H1 (cell line): ENCODE data around the gene UBE2L6. TPM values are rescaled to one million over a fixed set of nuclear protein-coding genes. Genes with fewer than 3 reads are reported as not detected.

Experiments used
- CTCF ChIA-PET: fragments of 300-600 bp; sonication (Branson Sonifier 250); formaldehyde crosslinking; loops from one replicate; lab custom pipeline; 2021; ENCODE audit not compliant: partially characterized antibody; lab: Charles Lee
- POLR2A ChIA-PET: fragments of 300-600 bp; sonication (Branson Sonifier 250); formaldehyde crosslinking; loops from one replicate; lab custom pipeline; 2021; ENCODE audit warnings: inconsistent platforms; ENCODE audit not compliant: partially characterized antibody; lab: Charles Lee
- DNase-seq, 2 experiments: peaks; one replicate each; pipeline versions ENCODE4 v3.0.0 to v3.0.0-alpha.2; 2010 to 2022; ENCODE audit warnings: low spot score in 2 of 2, low read depth in 1 of 2, mixed read lengths in 1 of 2
- FAIRE-seq: peaks from 2 replicates; lab custom pipeline; 2011; peaks lifted over from hg19 to GRCh38; lab: Jason Lieb, UNC
- H2AFZ ChIP-seq: 2 replicates; pipeline ENCODE4 v1.8.1; 2012; ENCODE audit warnings: low read length, inconsistent platforms
- H2AK5ac ChIP-seq: 2 replicates; pipeline ENCODE4 v1.6.1; 2013; ENCODE audit warnings: low read depth, low read length
- H2BK120ac ChIP-seq: replicated peaks from 2 replicates; pipeline ENCODE3; 2013; ENCODE audit warnings: low read depth, low read length, inconsistent platforms
- H2BK12ac ChIP-seq: 2 replicates; pipeline ENCODE4 v1.6.1; 2013; ENCODE audit warnings: low read depth, low read length
- H2BK15ac ChIP-seq: 2 replicates; pipeline ENCODE4 v1.6.1; 2013; ENCODE audit warnings: low read length
- H2BK20ac ChIP-seq: 2 replicates; pipeline ENCODE4 v1.6.1; 2013; ENCODE audit warnings: low read length
- H2BK5ac ChIP-seq: 2 replicates; pipeline ENCODE4 v1.6.1; 2013; ENCODE audit warnings: low read depth, low read length
- H3K14ac ChIP-seq: 2 replicates; pipeline ENCODE4 v1.6.1; 2013; ENCODE audit warnings: inconsistent platforms; ENCODE audit not compliant: insufficient read length
- H3K18ac ChIP-seq: 2 replicates; pipeline ENCODE4 v1.6.1; 2013; ENCODE audit warnings: low read length; ENCODE audit errors: extremely low read depth
- H3K23ac ChIP-seq: 2 replicates; pipeline ENCODE4 v1.6.1; 2013; ENCODE audit warnings: inconsistent platforms; ENCODE audit not compliant: insufficient read length
- H3K23me2 ChIP-seq: 2 replicates; pipeline ENCODE4 v1.6.1; 2013; ENCODE audit warnings: low read depth, low read length
- H3K27ac ChIP-seq: 2 replicates; pipeline ENCODE4 v1.6.1; 2011; ENCODE audit warnings: low read depth, low read length, inconsistent platforms
- H3K27me3 ChIP-seq, 4 experiments: replicated peaks in 1 of 4; 1 replicate in 1 of 4; 2 replicates in 3 of 4; pipeline versions ENCODE4 v1.6.1 to v1.8.1; 2011 to 2013; ENCODE audit warnings: low read length in 3 of 4, mild to moderate bottlenecking in 3 of 4, inconsistent platforms in 2 of 4, mixed read lengths in 2 of 4, moderate library complexity in 1 of 4; ENCODE audit not compliant: control insufficient read depth in 3 of 4, insufficient read depth in 3 of 4; ENCODE audit errors: extremely low read depth in 1 of 4
- H3K36me3 ChIP-seq, 4 experiments: 2 replicates each; pipeline versions ENCODE4 v1.6.1 to v1.8.1; 2011 to 2013; ENCODE audit warnings: mild to moderate bottlenecking in 4 of 4, low read length in 3 of 4, moderate library complexity in 2 of 4, control low read depth in 1 of 4, inconsistent platforms in 1 of 4; ENCODE audit not compliant: insufficient read depth in 4 of 4, control insufficient read depth in 2 of 4
- H3K4ac ChIP-seq: replicated peaks from 2 replicates; pipeline ENCODE3; 2013; ENCODE audit warnings: low read length, low read depth, mixed read lengths, inconsistent platforms; ENCODE audit not compliant: insufficient read length
- H3K4me1 ChIP-seq, 4 experiments: replicated peaks in 1 of 4; 1 replicate in 1 of 4; 2 replicates in 3 of 4; pipeline versions ENCODE4 v1.6.1 to v1.8.1; 2011 to 2013; ENCODE audit warnings: low read length in 3 of 4, inconsistent platforms in 2 of 4, mixed read lengths in 1 of 4; ENCODE audit not compliant: insufficient read depth in 4 of 4, control insufficient read depth in 3 of 4
- H3K4me2 ChIP-seq, 2 experiments: 2 replicates each; pipeline versions ENCODE4 v1.6.1 to v1.8.1; 2011 to 2013; ENCODE audit warnings: low read depth in 2 of 2, low read length in 2 of 2, control low read depth in 1 of 2, inconsistent platforms in 1 of 2, mild to moderate bottlenecking in 1 of 2; ENCODE audit not compliant: insufficient read depth in 1 of 2
- H3K4me3 ChIP-seq, 4 experiments: fragments of 200-600, 300-600 bp in 1 of 4; sonication (generic), shearing (Covaris generic), sonication (Bioruptor Twin) in 1 of 4; 2 replicates each; pipeline versions ENCODE4 v1.5.1 to v1.8.1; 2011 to 2016; ENCODE audit warnings: low read length in 4 of 4, low read depth in 3 of 4, control low read depth in 2 of 4, inconsistent platforms in 2 of 4, mild to moderate bottlenecking in 2 of 4, mixed read lengths in 1 of 4, moderate library complexity in 1 of 4; ENCODE audit not compliant: insufficient read depth in 2 of 4; ENCODE audit errors: extremely low read depth in 1 of 4
- H3K56ac ChIP-seq: replicated peaks from 2 replicates; pipeline ENCODE3; 2013; ENCODE audit warnings: low read depth, mild to moderate bottlenecking, mixed read lengths, low read length, inconsistent platforms; ENCODE audit not compliant: insufficient read length
- H3K79me1 ChIP-seq: 2 replicates; pipeline ENCODE4 v1.6.1; 2013; ENCODE audit warnings: low read depth, low read length, control low read depth
- H3K79me2 ChIP-seq, 2 experiments: 2 replicates each; pipeline versions ENCODE4 v1.6.1 to v1.8.1; 2012 to 2013; ENCODE audit warnings: low read length in 2 of 2, mild to moderate bottlenecking in 2 of 2, inconsistent platforms in 1 of 2; ENCODE audit not compliant: insufficient read depth in 2 of 2, control insufficient read depth in 1 of 2
- H3K9ac ChIP-seq, 4 experiments: replicated peaks in 1 of 4; 1 replicate in 1 of 4; 2 replicates in 3 of 4; pipeline versions ENCODE4 v1.6.1 to v1.8.1; 2011 to 2013; ENCODE audit warnings: low read depth in 3 of 4, low read length in 3 of 4, control low read depth in 2 of 4, mild to moderate bottlenecking in 2 of 4, moderate library complexity in 2 of 4, inconsistent platforms in 1 of 4; ENCODE audit errors: extremely low read depth in 1 of 4
- H3K9me3 ChIP-seq, 2 experiments: 2 replicates each; pipeline versions ENCODE4 v1.6.1 to v1.8.1; 2012 to 2013; ENCODE audit warnings: mild to moderate bottlenecking in 2 of 2, moderate library complexity in 2 of 2, control low read depth in 1 of 2, inconsistent platforms in 1 of 2, low read depth in 1 of 2, low read length in 1 of 2, mixed read lengths in 1 of 2; ENCODE audit not compliant: insufficient read depth in 2 of 2
- H4K20me1 ChIP-seq, 2 experiments: replicated peaks in 1 of 2; 2 replicates each; pipeline versions ENCODE3 to v1.8.1; 2011 to 2013; ENCODE audit warnings: inconsistent platforms in 2 of 2, low read length in 2 of 2, mild to moderate bottlenecking in 1 of 2; ENCODE audit not compliant: insufficient read depth in 2 of 2, control insufficient read depth in 1 of 2
- H4K5ac ChIP-seq: 2 replicates; pipeline ENCODE4 v1.6.1; 2013; ENCODE audit warnings: low read length, low read depth, mixed read lengths, inconsistent platforms; ENCODE audit not compliant: insufficient read length
- H4K8ac ChIP-seq: 2 replicates; pipeline ENCODE4 v1.8.0; 2013; ENCODE audit warnings: mild to moderate bottlenecking, moderate library complexity, low read length, inconsistent platforms; ENCODE audit not compliant: insufficient read depth; ENCODE audit errors: extremely low read depth
- H4K91ac ChIP-seq: replicated peaks from 2 replicates; pipeline ENCODE3; 2013; ENCODE audit warnings: low read length, mixed read lengths, inconsistent platforms; ENCODE audit not compliant: insufficient read length
- BCL11A ChIP-seq, 2 experiments: IDR thresholded peaks; one replicate each; pipeline ENCODE4 v1.6.1; 2011; ENCODE audit warnings: low read depth in 2 of 2, low read length in 2 of 2, mild to moderate bottlenecking in 2 of 2
- CHD1 ChIP-seq: IDR thresholded peaks from 2 replicates; pipeline ENCODE4 v1.6.1; 2012; ENCODE audit warnings: low read depth, low read length, improper control_type of control experiment
- CHD2 ChIP-seq: IDR thresholded peaks from 2 replicates; pipeline ENCODE4 v1.6.1; 2012; ENCODE audit warnings: low read length, improper control_type of control experiment
- CREB1 ChIP-seq: IDR thresholded peaks from 2 replicates; pipeline ENCODE4 v1.6.1; 2012; ENCODE audit warnings: inconsistent platforms
- KDM4A ChIP-seq: IDR thresholded peaks from one replicate; pipeline ENCODE4 v1.7.1; 2012; ENCODE audit warnings: low read depth, mild to moderate bottlenecking, moderate library complexity, low read length, inconsistent platforms; ENCODE audit not compliant: severe bottlenecking
- NANOG ChIP-seq: IDR thresholded peaks from 2 replicates; pipeline ENCODE4 v1.6.1; 2011; ENCODE audit warnings: low read length, low read depth, mild to moderate bottlenecking, inconsistent platforms; ENCODE audit not compliant: insufficient read depth, poor library complexity, severe bottlenecking
- SIN3A ChIP-seq, 2 experiments: IDR thresholded peaks in 1 of 2; conservative IDR thresholded peaks in 1 of 2; 2 replicates each; pipeline ENCODE4 v1.6.1; 2011 to 2012; ENCODE audit warnings: low read length in 2 of 2, improper control_type of control experiment in 1 of 2, low read depth in 1 of 2, mild to moderate bottlenecking in 1 of 2
- SIX5 ChIP-seq: IDR thresholded peaks from 2 replicates; pipeline ENCODE4 v1.6.1; 2011; ENCODE audit warnings: mild to moderate bottlenecking, low read depth, low read length
- SUZ12 ChIP-seq: fragments of 200-600 bp; sonication (generic); IDR thresholded peaks from 2 replicates; pipeline ENCODE4 v1.6.1; 2012; ENCODE audit warnings: mild to moderate bottlenecking, inconsistent platforms, low read length, moderate library complexity, mixed read lengths
- TAF1 ChIP-seq: IDR thresholded peaks from 2 replicates; pipeline ENCODE4 v1.6.1; 2011; ENCODE audit warnings: mild to moderate bottlenecking, low read depth, low read length
- WGBS, 2 experiments: shearing (Covaris generic) in 1 of 2; methylation state at CpG; one replicate each; pipeline versions ENCODE4 v1.1.6 to v1.1.7; 2013 to 2015; ENCODE audit warnings: low lambda C conversion rate in 2 of 2, mixed read lengths in 2 of 2, inconsistent platforms in 1 of 2, low coverage in 1 of 2, missing lambda C conversion rate in 1 of 2; ENCODE audit not compliant: insufficient replicate concordance in 2 of 2, insufficient coverage in 1 of 2, insufficient read length in 1 of 2; ENCODE audit errors: extremely low coverage in 1 of 2, missing lambda C conversion rate in 1 of 2; 5-methylcytosine and 5-hydroxymethylcytosine counted together
- polyA plus RNA-seq, 7 experiments: library from polyadenylated mRNA; depleted of rRNA in 3 of 7; stranded (reverse) in 5 of 7; unstranded in 2 of 7; fragments of >200 nt in 5 of 7; fragments of 200-250 nt in 2 of 7; gene quantifications; 1 replicate in 5 of 7; 2 replicates in 1 of 7; 4 replicates in 1 of 7; pipeline versions ENCODE4 v1.2.1 to v1.2.3, GENCODE V29; 2011 to 2013; ENCODE audit warnings: missing spikeins in 2 of 7, mixed read lengths in 2 of 7
- total RNA-seq: library from RNA; stranded (reverse); fragmentation: NEBNext Ultra II Directional; extraction: Animal tissue kit (Norgen Biotek cat#: 25700); gene quantifications from 2 replicates; pipeline ENCODE4 v1.2.1, GENCODE V29; 2021
- TF ChIP-seq, protein P1 (sequence below), 3 experiments: IDR thresholded peaks; 1 replicate in 2 of 3; 2 replicates in 1 of 3; pipeline versions ENCODE4 v1.5.1 to v1.6.1; 2011; ENCODE audit warnings: low read length in 3 of 3, mild to moderate bottlenecking in 3 of 3, inconsistent platforms in 2 of 3, low read depth in 1 of 3, moderate library complexity in 1 of 3; ENCODE audit not compliant: insufficient read depth in 1 of 3; ENCODE audit errors: control extremely low read depth in 1 of 3

UBE2L6 gene
- total and polyA plus RNA-seq, 2 of the 8 experiments (the other 6 are each of a cell fraction or from before 2014, with no cell fraction given): 67.8 to 89.2 TPM

- FAIRE-seq: no peak
- TF ChIP-seq CHD2 (no peak), SUZ12 (no peak), CREB1 (no peak), TAF1 (no peak), KDM4A (no peak), NANOG (no peak), CHD1 (no peak), SIN3A (conservative IDR thresholded peaks at IDR 0.05 in 1 of 2, IDR thresholded peaks at IDR 0.05 in 1 of 2; ENCODE audit: low read depth in 1 of 2, low read length in 2 of 2) (no peak), BCL11A (IDR thresholded peaks at IDR 0.05; ENCODE audit: low read depth in 2 of 2, low read length in 2 of 2) (no peak), SIX5 (no peak)
- TF ChIP-seq, protein P1, sequence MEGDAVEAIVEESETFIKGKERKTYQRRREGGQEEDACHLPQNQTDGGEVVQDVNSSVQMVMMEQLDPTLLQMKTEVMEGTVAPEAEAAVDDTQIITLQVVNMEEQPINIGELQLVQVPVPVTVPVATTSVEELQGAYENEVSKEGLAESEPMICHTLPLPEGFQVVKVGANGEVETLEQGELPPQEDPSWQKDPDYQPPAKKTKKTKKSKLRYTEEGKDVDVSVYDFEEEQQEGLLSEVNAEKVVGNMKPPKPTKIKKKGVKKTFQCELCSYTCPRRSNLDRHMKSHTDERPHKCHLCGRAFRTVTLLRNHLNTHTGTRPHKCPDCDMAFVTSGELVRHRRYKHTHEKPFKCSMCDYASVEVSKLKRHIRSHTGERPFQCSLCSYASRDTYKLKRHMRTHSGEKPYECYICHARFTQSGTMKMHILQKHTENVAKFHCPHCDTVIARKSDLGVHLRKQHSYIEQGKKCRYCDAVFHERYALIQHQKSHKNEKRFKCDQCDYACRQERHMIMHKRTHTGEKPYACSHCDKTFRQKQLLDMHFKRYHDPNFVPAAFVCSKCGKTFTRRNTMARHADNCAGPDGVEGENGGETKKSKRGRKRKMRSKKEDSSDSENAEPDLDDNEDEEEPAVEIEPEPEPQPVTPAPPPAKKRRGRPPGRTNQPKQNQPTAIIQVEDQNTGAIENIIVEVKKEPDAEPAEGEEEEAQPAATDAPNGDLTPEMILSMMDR (IDR thresholded peaks at IDR 0.05; ENCODE audit: control extremely low read depth in 1 of 3, insufficient read depth in 1 of 3, low read depth in 1 of 3, low read length in 3 of 3): no peak
Measured at GRCh38 chr11:57544566-57544965, 22.9 kb downstream of the UBE2L6 start.

More at GRCh38 chr11:57544566-57544965, 22.9 kb downstream of the UBE2L6 start:
- Histone ChIP-seq H3K9me3 (no peaks in the 10 kb centered on the region), H2BK20ac (no peak overlapping the region), H3K36me3 (peaks cover 0 to 4% (median under 1%) of the 10 kb centered on the region in 4 experiments; a peak in 2 of 8 replicates), H3K14ac (no peak overlapping the region), H2BK5ac (no peak overlapping the region), H3K4me1 (peaks cover 0 to 15% (median 11%) of the 10 kb centered on the region in 4 experiments; a peak in 6 of 7 replicates), H3K4me3 (no peak overlapping the region), H2AK5ac (no peak overlapping the region), H3K27ac (no peak overlapping the region), H4K5ac (no peak overlapping the region), H2BK12ac (no peak overlapping the region), H3K4ac (no peak overlapping the region), H3K23me2 (no peaks in the 10 kb centered on the region), H3K9ac (no peak overlapping the region), H2AFZ (no peak overlapping the region), H4K20me1 (no peaks in the 10 kb centered on the region), H3K79me2 (no peaks in the 10 kb centered on the region), H3K79me1 (no peaks in the 10 kb centered on the region), H2BK120ac (no peak overlapping the region), H4K8ac (no peak overlapping the region), H3K27me3 (no peaks in the 10 kb centered on the region; a peak in 2 of 7 replicates), H3K23ac (no peak overlapping the region), H3K4me2 (no peak overlapping the region), H4K91ac (no peak overlapping the region), H3K18ac (no peak overlapping the region), H3K56ac (no peak overlapping the region), H2BK15ac (peak overlapping the region; percentile 55)
- WGBS, 2 experiments: 87% methylated on average over 4 of the region's 6 CpGs; no CpG with 5 or more reads in 1 of the 2 experiments
- no peak for DNase-seq
- CTCF ChIA-PET: interaction anchor here (0.6 to 5.5 kb wide), 14 partner anchors 8 to 1477 kb away, joined by 3 to 28 read pairs (median 4); partner anchors contain the start of genes RTN4RL2, SLC43A1 and UBE2L6
- POLR2A ChIA-PET: interaction anchor here (0.8 to 7.2 kb wide), 7 partner anchors 11 to 219 kb away, joined by 3 to 47 read pairs (median 4); partner anchors contain the start of genes RTN4RL2 and UBE2L6
